Astrocyte of the hippocampus (primary cell): ENCODE measurements around the gene MBD1.
"Not testable (repeated sequence)": the region's sequence is repeated elsewhere in the genome, so short reads cannot be mapped to it uniquely, and the experiment has no call there.

Experiments
- DNase-seq: peaks from one replicate; pipeline ENCODE4 v3.0.0; 2011; ENCODE audit warnings: low read depth, low spot score

The MBD1 gene

DNA sequence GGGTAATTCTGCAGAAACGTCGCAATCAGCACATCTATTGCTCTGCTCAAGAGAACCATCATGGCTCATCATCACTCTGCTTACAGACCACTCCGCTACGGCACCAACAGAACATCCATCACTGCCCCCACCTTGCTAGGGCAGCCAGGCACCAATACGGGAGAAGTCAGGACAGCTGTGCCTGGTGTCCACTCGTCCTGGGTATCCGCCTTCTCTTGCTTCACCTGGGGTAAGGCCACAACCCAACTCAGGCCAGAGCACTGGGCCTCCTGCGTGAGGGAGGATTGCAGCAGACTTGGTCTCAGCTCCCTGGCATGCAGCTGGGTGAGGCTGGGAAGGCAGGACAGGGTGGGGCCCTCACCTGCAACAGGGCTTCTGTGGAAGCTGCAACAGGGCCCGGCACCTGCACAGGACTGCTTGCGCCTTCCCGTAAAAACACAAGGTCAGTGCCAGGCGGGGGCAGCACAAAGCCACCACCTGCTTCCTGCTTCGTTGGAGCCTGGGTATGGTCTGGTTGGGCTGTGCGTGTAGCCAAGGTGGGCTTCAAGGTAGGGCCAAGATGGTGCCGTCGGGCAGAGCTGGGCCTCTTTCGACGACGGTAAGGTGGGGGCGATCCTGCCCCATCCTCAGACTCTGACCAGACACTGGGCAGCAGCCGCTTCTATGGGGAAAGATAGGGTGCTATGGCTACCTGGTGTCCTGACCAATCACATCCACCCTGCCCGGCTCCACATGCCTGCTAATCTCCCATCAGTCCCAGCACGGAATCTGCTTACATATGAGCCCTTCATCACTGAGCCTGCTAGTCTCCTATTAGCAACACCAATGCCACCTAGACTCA, 7.9 kb downstream of the MBD1 start:
- no peak for DNase-seq

DNA sequence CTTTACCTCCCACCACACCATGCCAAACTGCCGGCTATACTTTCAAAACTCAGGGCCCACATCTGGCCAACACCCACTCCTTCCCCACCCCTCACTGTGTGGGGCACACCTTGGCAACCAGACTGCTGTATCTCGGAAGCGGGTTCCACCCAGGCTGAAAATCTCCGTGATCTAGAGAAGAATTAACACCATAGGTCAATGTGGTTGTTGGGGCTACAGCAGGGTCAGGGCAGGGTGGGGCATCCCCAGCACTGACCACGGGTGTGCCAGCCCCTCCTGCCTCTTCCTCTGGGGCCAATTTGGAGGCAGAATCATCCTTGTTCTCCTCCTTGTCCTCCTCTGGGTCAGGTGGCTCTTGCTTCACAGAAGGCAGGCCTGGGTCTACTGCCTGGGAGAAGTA, 8.8 kb downstream of the MBD1 start:
- DNase-seq = no peak

DNA sequence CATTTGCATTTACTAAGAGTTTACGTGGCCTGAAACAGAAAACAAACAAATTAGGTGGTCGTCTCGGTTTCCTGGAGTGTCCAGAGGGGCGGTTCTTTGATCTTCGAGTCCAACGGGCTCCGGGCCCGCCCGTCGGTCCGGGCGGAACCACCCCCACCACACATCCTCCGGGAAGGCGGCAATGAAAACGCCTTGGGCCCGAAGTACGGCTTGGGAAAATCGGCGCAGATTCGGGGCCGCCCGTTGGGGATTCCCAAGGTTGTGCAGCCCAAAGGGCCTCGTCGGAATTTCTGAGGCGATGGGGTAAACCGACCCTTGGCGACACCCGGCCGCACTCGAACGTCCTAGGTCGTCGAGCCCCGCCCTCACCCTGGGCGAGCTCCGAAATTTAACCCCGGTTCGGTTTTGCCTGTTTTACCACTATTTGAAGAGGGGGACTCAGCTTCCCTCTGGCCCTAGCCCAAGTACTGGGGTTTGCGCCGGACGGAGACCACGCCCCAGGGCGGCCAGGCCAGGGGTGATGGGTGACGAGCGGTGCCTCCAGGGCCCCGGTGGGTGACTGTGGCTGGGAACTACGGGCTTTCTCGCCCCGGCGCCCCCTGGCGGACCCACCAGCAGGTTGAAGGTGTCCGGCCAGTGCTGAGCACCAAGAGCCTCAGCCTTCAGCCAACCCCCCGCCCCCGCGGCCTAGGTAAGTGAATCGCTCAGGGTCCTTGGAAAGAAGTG, 13.1 kb downstream of the MBD1 start:
- DNase-seq = peak; percentile 86

DNA sequence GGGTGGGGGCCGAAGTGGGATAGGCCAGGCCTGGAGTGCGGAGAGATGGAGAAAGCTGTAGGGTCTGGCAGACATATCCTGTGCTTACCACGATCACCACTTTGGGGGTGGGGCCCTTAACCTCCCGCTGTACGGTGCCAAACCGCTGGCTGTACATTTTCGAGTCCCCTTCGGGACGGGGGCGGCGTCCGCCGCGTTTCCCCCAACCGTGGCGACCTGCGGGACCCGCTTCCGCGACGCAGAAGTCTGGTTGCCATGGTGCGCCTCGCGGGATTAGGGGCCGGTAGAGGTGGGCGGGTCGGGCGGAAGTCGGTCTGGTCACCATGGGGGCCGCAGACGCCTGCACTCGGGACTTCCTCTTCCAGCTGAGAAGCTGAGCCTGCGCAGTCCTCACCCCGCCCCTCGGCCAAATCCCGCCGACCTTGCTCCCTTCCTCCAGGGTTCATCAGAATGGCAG, 15.0 kb downstream of the MBD1 start, which contains the start of gene CFAP53:
TSS of gene CFAP53 (minus strand) at position 248 of the 457 bp plus-strand sequence. CDS start at position 157, 91 bp downstream.
- peak; percentile 97 for DNase-seq

DNA sequence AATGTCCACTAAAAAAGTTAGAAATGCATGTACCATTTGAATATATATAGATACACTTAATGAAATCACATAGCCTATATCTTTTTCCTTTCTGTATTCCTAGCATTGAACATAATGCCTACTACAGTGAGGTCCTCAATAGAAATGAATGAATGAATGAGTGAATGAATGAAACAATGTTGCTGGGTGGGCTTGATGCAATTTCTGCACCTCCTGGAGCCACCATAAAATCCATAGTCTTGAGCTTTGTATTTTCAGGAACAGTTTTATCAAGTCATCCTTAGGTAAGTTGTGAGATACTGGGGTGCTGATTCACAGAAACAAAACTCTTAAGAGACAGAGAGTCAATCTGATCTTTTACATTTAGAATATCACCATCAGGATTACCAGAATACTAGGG, 18.3 kb downstream of the MBD1 start:
- no peak for DNase-seq

DNA sequence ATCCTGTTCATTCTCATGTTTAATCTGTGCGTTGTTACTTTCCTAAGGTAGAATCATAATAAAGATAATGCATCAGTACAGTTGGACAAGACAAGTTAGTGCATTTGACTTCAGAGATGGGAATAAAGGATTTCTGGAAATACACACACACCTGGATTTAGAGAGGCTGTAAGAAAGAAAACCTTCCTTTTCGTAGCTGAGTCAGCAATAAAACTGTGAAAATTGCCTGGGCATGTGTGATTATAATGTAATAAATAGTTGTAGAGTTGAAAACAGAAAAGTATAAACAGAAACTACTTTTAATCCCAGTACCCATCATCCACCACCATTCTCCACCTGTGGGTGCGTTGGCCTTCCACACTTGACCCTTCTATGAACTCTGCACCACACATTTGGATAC, 30.4 kb downstream of the MBD1 start:
- DNase-seq = no peak

DNA sequence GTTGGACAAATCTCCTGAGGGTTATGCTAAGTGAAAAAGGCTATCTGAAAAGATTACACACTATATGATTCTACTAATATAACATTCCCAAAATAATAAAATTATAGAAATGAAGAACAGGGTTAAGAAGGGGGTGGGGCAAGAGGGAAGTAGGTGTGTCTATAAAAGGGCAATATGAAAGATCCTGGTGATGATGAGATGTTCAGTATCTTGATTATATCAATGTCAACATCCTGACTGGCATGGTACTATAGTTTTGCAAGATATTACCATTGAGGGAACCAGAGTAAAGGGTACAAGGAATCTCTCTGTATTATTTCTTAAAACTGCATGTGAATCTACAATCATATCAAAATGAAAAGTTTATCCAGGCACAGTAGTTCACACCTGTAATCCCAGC, 31.7 kb downstream of the MBD1 start:
- no peak for DNase-seq

DNA sequence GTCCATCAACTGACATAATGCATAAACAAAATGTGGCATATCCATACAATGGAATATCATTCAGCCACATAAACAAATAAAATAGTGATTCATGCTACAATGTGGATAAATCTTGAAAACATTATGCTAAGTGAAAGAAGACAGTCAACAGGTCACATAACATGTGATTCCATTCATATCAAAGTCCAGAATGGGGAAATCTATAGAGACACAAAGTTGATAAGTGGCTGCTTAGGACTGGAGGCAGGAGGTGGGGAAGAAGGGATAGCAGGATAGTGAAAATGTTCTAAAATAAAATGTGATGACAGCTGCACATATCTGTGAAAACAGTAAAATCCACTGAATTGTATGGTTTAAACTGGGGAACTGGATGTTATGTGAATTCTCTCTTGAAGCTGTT, 33.8 kb downstream of the MBD1 start:
- no peak for DNase-seq

DNA sequence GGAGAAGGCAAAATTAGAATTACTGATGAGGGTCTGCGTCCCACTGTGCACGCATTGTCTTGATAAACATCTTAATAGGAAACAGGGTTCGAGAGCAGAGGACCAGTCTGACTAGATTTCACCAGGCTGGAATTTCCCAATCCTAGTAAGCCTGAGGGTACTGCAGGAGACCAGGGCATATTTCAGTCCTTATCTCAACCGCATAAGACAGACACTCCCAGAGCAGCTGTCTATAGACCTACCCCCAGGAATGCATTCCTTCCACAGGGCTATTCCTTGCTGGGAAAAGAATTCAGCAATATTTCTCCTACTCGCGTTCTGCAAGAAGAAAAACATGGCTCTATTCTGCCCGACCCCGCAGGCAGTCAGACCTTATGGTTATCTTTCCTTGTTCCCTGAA, 39.6 kb downstream of the MBD1 start:
- DNase-seq = not testable (repeated sequence)

DNA sequence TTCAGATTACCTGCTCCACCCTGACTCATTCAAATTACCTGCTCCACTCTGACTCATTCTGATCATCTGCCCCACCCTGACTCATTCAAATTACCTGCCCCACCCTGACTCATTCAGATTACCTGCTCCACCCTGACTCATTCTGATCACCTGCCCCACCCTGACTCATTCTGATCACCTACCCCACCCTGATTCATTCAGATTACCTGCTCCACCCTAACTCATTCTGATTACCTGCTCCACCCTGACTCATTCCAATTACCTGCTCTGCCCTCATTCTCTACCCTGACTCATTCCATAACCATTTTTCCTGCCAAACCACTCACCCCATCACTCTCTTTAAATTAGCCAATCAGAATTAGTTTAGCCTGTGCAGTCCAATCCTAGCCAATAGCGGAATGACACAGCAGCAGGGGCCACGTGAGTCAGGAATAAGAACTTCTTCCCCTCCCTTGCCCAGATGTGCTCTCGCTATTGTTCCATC, 41.2 kb downstream of the MBD1 start:
- no peak for DNase-seq

DNA sequence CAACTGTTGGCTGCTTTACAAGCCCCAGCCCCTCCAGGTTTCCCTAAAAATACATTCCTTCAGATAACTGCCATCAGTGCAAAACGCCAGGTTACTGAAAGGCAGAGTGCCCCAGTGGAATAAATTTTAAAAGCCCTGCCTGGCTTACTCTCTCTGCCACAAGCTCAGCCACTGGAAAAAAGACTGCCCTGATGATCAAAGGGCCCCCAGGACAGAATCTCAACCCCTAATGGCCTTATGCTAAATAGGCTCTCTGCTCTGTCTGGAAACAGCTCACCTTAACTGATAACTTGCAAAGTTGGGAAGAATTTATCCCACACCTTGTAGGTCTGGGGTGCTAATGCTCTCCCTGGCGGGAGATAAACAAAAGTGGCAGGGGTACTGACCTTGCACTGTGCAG, 48.9 kb downstream of the MBD1 start:
- DNase-seq = no peak

DNA sequence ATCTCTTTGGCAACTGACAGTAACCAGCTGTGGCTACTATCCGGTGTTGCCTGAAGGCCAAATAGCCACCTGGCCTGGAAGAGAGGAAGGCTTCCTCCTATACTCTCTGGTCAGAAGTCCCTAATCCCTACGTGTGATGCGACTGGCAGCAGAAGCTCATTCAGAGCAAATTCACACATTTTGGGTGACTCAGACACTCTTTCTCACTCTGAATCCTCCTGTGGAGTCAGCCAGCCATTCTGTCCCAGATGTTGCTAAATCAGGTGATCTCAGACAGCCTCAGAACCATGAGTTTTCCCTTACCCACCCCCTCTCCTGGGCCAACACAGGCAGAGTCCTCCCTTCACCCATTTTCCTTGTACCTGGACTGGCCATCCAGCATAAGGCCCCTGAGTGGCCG, 49.7 kb downstream of the MBD1 start:
- no peak for DNase-seq

DNA sequence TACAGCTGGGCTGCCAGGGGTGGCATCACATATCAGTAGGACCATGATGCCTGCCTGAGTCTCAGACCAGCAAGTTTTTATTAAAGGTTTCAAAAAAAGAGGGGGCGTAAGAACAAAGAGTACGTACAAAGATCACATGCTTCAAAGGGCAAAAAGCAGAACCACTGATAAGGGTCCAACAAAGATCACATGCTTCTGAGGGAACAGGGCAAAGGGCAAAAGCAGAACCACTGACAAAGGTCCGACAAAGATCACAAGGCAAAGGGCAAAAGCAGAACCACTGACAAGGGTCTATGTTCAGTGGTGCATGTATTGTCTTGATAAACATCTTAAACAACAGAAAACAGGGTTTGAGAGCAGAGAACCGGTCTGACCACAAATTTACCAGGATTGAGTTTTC, 61.1 kb downstream of the MBD1 start:
- not testable (repeated sequence) for DNase-seq
